Endothelial cell of umbilical vein (primary cell): ENCODE results near the gene B3GNT9. TPM values are rescaled to one million over a fixed set of nuclear protein-coding genes. Genes with fewer than 3 reads are reported as not detected.

Experiments used
- BruUV-seq: library from RNA; stranded (reverse); fragments of 400-500 nt; replicated peaks from 2 replicates; lab custom pipeline; 2021; lab: Mats Ljungman, UMichigan
- CTCF ChIA-PET: fragments of 300-600, 350-600 bp; sonication (Branson Sonifier 250); formaldehyde crosslinking; loops from one replicate; lab custom pipeline; 2021; ENCODE audit warnings: antibody characterized with exemption, inconsistent platforms; lab: Charles Lee
- POLR2A ChIA-PET: fragments of 300-600, 350-600 bp; sonication (Branson Sonifier 250); formaldehyde crosslinking; loops from one replicate; lab custom pipeline; 2021; ENCODE audit warnings: antibody characterized with exemption, inconsistent platforms; lab: Charles Lee
- DNase-seq: peaks from one replicate; pipeline ENCODE4 v3.0.0-alpha.2; 2011; ENCODE audit warnings: low read depth, low spot score
- FAIRE-seq: peaks from 2 replicates; lab custom pipeline; 2011; peaks lifted over from hg19 to GRCh38; lab: Jason Lieb, UNC
- H2AFZ ChIP-seq: 2 replicates; pipeline ENCODE4 v1.6.0; 2012; ENCODE audit warnings: low read depth, low read length, control low read depth, inconsistent platforms
- H3K27ac ChIP-seq: 2 replicates; pipeline ENCODE4 v1.5.1; 2011; ENCODE audit warnings: low read depth, mild to moderate bottlenecking, control low read depth, low read length, moderate library complexity; ENCODE audit not compliant: insufficient read depth
- H3K27me3 ChIP-seq, 2 experiments: 2 replicates each; pipeline versions ENCODE4 v1.6.0 to v1.6.1; 2011; ENCODE audit warnings: low read length in 2 of 2, mixed read lengths in 1 of 2; ENCODE audit not compliant: control insufficient read depth in 2 of 2, insufficient read depth in 2 of 2
- H3K36me3 ChIP-seq, 2 experiments: 2 replicates in 1 of 2; 3 replicates in 1 of 2; pipeline ENCODE4 v1.5.1; 2011; ENCODE audit warnings: low read length in 2 of 2, mild to moderate bottlenecking in 1 of 2, moderate library complexity in 1 of 2; ENCODE audit not compliant: control insufficient read depth in 2 of 2, insufficient read depth in 2 of 2; ENCODE audit errors: extremely low read depth in 1 of 2
- H3K4me1 ChIP-seq: 3 replicates; pipeline ENCODE4 v1.5.1; 2011; ENCODE audit warnings: mild to moderate bottlenecking, low read length; ENCODE audit not compliant: control insufficient read depth, insufficient read depth; ENCODE audit errors: extremely low read depth
- H3K4me2 ChIP-seq: 2 replicates; pipeline ENCODE4 v1.6.1; 2011; ENCODE audit warnings: low read length, control low read depth, mixed read lengths; ENCODE audit not compliant: insufficient read depth
- H3K4me3 ChIP-seq, 3 experiments: fragments of 200-600 bp in 1 of 3; sonication (generic), shearing (Covaris generic) in 1 of 3; replicated peaks in 1 of 3; 2 replicates each; pipeline ENCODE4 v1.5.1; 2011 to 2016; ENCODE audit warnings: control low read depth in 3 of 3, low read length in 3 of 3, mild to moderate bottlenecking in 2 of 3, inconsistent platforms in 1 of 3, low read depth in 1 of 3, moderate library complexity in 1 of 3; ENCODE audit not compliant: insufficient read depth in 1 of 3
- H3K79me2 ChIP-seq: 2 replicates; pipeline ENCODE4 v1.6.0; 2012; ENCODE audit warnings: low read length, inconsistent platforms; ENCODE audit not compliant: control insufficient read depth, insufficient read depth
- H3K9ac ChIP-seq: replicated peaks from 2 replicates; pipeline ENCODE3; 2011; ENCODE audit warnings: low read length, control low read depth; ENCODE audit not compliant: insufficient read depth; ENCODE audit errors: extremely low read depth
- H3K9me1 ChIP-seq: replicated peaks from 3 replicates; pipeline ENCODE4 v1.6.0; 2011; ENCODE audit warnings: mild to moderate bottlenecking, low read length; ENCODE audit not compliant: control insufficient read depth, insufficient read depth; ENCODE audit errors: extremely low read depth
- H3K9me3 ChIP-seq: replicated peaks from 2 replicates; pipeline ENCODE4 v1.5.1; 2012; ENCODE audit warnings: low read length, inconsistent platforms; ENCODE audit not compliant: control insufficient read depth, insufficient read depth
- H4K20me1 ChIP-seq: replicated peaks from 2 replicates; pipeline ENCODE3; 2011; ENCODE audit warnings: mild to moderate bottlenecking, low read length; ENCODE audit not compliant: control insufficient read depth, insufficient read depth; ENCODE audit errors: extremely low read depth
- CTCF ChIP-seq, 2 donors: IDR thresholded peaks; 1 replicate in 1 of 2; 2 replicates in 1 of 2; pipeline ENCODE4 v1.5.1; 2011; ENCODE audit warnings: low read length in 2 of 2, mild to moderate bottlenecking in 2 of 2, moderate library complexity in 2 of 2, control low read depth in 1 of 2, inconsistent platforms in 1 of 2, low read depth in 1 of 2; ENCODE audit not compliant: insufficient read depth in 1 of 2; ENCODE audit errors: extremely low read depth in 1 of 2
- EZH2 ChIP-seq: IDR thresholded peaks from 2 replicates; pipeline ENCODE4 v1.6.1; 2012; ENCODE audit warnings: borderline replicate concordance, low read depth, mild to moderate bottlenecking, moderate library complexity, low read length, inconsistent platforms; ENCODE audit not compliant: severe bottlenecking
- FOS ChIP-seq: IDR thresholded peaks from 2 replicates; pipeline ENCODE4 v1.6.1; 2011; ENCODE audit warnings: mild to moderate bottlenecking, low read length, moderate library complexity, borderline replicate concordance; ENCODE audit not compliant: insufficient read depth
- GATA2 ChIP-seq: IDR thresholded peaks from 2 replicates; pipeline ENCODE4 v1.7.0; 2011; ENCODE audit warnings: low read depth, mild to moderate bottlenecking, moderate library complexity, mixed read lengths, low read length; ENCODE audit not compliant: insufficient read length, insufficient read depth
- MAX ChIP-seq: IDR thresholded peaks from 2 replicates; pipeline ENCODE4 v1.6.1; 2011; ENCODE audit not compliant: insufficient read depth, insufficient read length
- MYC ChIP-seq: IDR thresholded peaks from one replicate; pipeline ENCODE4 v1.6.1; 2011; ENCODE audit warnings: mild to moderate bottlenecking, low read depth, low read length
- dilution Hi-C: fragments of 300-500 bp; cut with MboI; formaldehyde crosslinking; loops from one replicate; pipeline ENCODE4 v1.15.0; 2019; ENCODE audit warnings: low sequenced_read_pairs; ENCODE audit not compliant: extremely low pct_ligation_motif_present
- intact Hi-C: fragments of 100-400 bp; cut with micrococcal nuclease; formaldehyde crosslinking; loops from one replicate; pipeline ENCODE4 v1.10.0; 2022
- polyA plus RNA-seq, 4 experiments: library from polyadenylated mRNA; depleted of rRNA in 3 of 4; stranded (reverse) in 3 of 4; unstranded in 1 of 4; fragments of >200 nt; gene quantifications; 2 replicates each; pipeline versions ENCODE4 v1.2.1 to v1.2.3, GENCODE V29; 2011 to 2012; ENCODE audit warnings: missing spikeins in 1 of 4
- total RNA-seq: library from RNA; stranded (reverse); gene quantifications from 2 replicates; pipeline ENCODE4 v1.2.3, GENCODE V29; 2021

The B3GNT9 gene
- total and polyA plus RNA-seq, 2 donors (not counting 3 experiments of a cell fraction or from before 2014, with no cell fraction given), result 4.0 to 6.4 TPM

- Histone ChIP-seq H4K20me1 (no peaks in the 10 kb centered on the region), H3K9ac (no peak overlapping the region), H3K36me3 (no peaks in the 10 kb centered on the region), H3K4me3 (no peak overlapping the region), H3K79me2 (peaks cover 34% of the 10 kb centered on the region), H3K27me3 (no peaks in the 10 kb centered on the region), H2AFZ (no peak overlapping the region), H3K9me3 (no peaks in the 10 kb centered on the region), H3K27ac (no peak overlapping the region), H3K4me1 (peaks cover 1% of the 10 kb centered on the region), H3K4me2 (no peak overlapping the region), H3K9me1 (no peaks in the 10 kb centered on the region)
- dilution Hi-C loops, result no loop called here
- TF ChIP-seq EZH2 (no peak), CTCF (IDR thresholded peaks at IDR 0.05; ENCODE audit: extremely low read depth in 1 of 2, insufficient read depth in 1 of 2, low read depth in 1 of 2, low read length in 2 of 2) (no peak), GATA2 (no peak), FOS (no peak)
- ChIA-PET CTCF (interaction anchor here (0.7 to 4.1 kb wide), 8 partner anchors 12 to 162 kb away, joined by 3 to 20 read pairs (median 4); no protein-coding TSS in a partner anchor), POLR2A (no interaction called here)
- DNase-seq (no peak), FAIRE-seq (no peak)
- intact Hi-C loops, result no loop called here
- no TSS peak for BruUV-seq
Observed at GRCh38 chr16:67115639-67116038, 35.2 kb downstream of the B3GNT9 start.

- no peak overlapping the region for H3K27ac ChIP-seq
- no peaks in the 10 kb centered on the region for H4K20me1 ChIP-seq
- no peak for TF ChIP-seq CTCF (IDR thresholded peaks at IDR 0.05; ENCODE audit: extremely low read depth in 1 of 2, insufficient read depth in 1 of 2, low read depth in 1 of 2, low read length in 2 of 2)
- TF ChIP-seq MYC, result no peak
- TF ChIP-seq MAX, result no peak
- ChIA-PET POLR2A (no interaction called here), CTCF (interaction anchor here (1.1 to 4.1 kb wide), 6 partner anchors 12 to 97 kb away, joined by 3 to 20 read pairs (median 6); no protein-coding TSS in a partner anchor)
- no peaks in the 10 kb centered on the region for H3K27me3 ChIP-seq
- H3K9me1 ChIP-seq, result no peaks in the 10 kb centered on the region
- H3K9ac ChIP-seq, result no peak overlapping the region
- DNase-seq, result no peak
- no peak overlapping the region for H3K4me2 ChIP-seq
- dilution Hi-C loops, result no loop called here
- no peaks in the 10 kb centered on the region for H3K36me3 ChIP-seq
- no peak overlapping the region for H2AFZ ChIP-seq
- peaks cover 4% of the 10 kb centered on the region for H3K4me1 ChIP-seq
- BruUV-seq, result no TSS peak
- H3K9me3 ChIP-seq, result no peaks in the 10 kb centered on the region
- intact Hi-C loops, result no loop called here
- H3K4me3 ChIP-seq, result no peak overlapping the region
- no peak for FAIRE-seq
- H3K79me2 ChIP-seq, result peaks cover 40% of the 10 kb centered on the region
Observed at GRCh38 chr16:67114793-67115192, 36.0 kb downstream of the B3GNT9 start.
